ENCODE measurements around the gene NEURL1. TPM values are rescaled to one million over a fixed set of nuclear protein-coding genes. Genes with fewer than 3 reads are reported as not detected.
A peak's percentile ranks its signal among the peaks of the same experiment; 100 is the strongest.

Gene NEURL1
- total RNA-seq, 2 experiments from 2014 or later = 0.47 TPM; not detected in 1

- H3K4me2 ChIP-seq (ENCODE audit: low read length) = no peak overlapping the region
- intact Hi-C loops (cut with micrococcal nuclease; ENCODE audit: unreplicated experiment) = loop anchor here (2.0 to 10.0 kb wide), 3 partner anchors 108 to 262 kb away; partner anchors contain the start of gene SH3PXD2A
- no peaks in the 10 kb centered on the region for H4K20me1 ChIP-seq (ENCODE audit: insufficient read depth, low read length)
- H3K9me3 ChIP-seq (ENCODE audit: low read length) = no peaks in the 10 kb centered on the region
- no peaks in the 10 kb centered on the region for H3K36me3 ChIP-seq (ENCODE audit: insufficient read depth, low read length)
- no peak overlapping the region for H2AFZ ChIP-seq (ENCODE audit: low read length)
- CTCF ChIA-PET (ENCODE audit: unreplicated experiment) = interaction anchor here (0.6 to 1.4 kb wide), 3 partner anchors 94 to 108 kb away, joined by 3 to 4 read pairs (median 3); no protein-coding TSS in a partner anchor
- DNase-seq (ENCODE audit: low spot score) = no peak
- BruUV-seq (replicated peaks) = no TSS peak
- POLR2A ChIA-PET = no interaction called here
- H3K9me2 ChIP-seq (ENCODE audit: insufficient read depth, low read length) = no peaks in the 10 kb centered on the region
- H3K4me3 ChIP-seq (ENCODE audit: low read depth, low read length, poor library complexity, severe bottlenecking) = no peak overlapping the region
- H3K27ac ChIP-seq (ENCODE audit: low read depth, low read length, poor library complexity, severe bottlenecking) = no peak overlapping the region
- TF ChIP-seq, protein P1, sequence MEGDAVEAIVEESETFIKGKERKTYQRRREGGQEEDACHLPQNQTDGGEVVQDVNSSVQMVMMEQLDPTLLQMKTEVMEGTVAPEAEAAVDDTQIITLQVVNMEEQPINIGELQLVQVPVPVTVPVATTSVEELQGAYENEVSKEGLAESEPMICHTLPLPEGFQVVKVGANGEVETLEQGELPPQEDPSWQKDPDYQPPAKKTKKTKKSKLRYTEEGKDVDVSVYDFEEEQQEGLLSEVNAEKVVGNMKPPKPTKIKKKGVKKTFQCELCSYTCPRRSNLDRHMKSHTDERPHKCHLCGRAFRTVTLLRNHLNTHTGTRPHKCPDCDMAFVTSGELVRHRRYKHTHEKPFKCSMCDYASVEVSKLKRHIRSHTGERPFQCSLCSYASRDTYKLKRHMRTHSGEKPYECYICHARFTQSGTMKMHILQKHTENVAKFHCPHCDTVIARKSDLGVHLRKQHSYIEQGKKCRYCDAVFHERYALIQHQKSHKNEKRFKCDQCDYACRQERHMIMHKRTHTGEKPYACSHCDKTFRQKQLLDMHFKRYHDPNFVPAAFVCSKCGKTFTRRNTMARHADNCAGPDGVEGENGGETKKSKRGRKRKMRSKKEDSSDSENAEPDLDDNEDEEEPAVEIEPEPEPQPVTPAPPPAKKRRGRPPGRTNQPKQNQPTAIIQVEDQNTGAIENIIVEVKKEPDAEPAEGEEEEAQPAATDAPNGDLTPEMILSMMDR (conservative IDR thresholded peaks at IDR 0.05; ENCODE audit: low read length) = peak; percentile 13; the same call in 1 of the 2 replicates
- TF ChIP-seq EZH2phosphoT487 (IDR thresholded peaks at IDR 0.05; ENCODE audit: borderline replicate concordance, low read depth, low read length) = no peak
- no peaks in the 10 kb centered on the region for H3K79me2 ChIP-seq (ENCODE audit: insufficient read depth, low read depth, low read length)
- no peaks in the 10 kb centered on the region for H3K4me1 ChIP-seq (ENCODE audit: insufficient read depth, low read length, poor library complexity, severe bottlenecking)
Measured at GRCh38 chr10:103593022-103593570, 99.6 kb downstream of the NEURL1 start.

DNA sequence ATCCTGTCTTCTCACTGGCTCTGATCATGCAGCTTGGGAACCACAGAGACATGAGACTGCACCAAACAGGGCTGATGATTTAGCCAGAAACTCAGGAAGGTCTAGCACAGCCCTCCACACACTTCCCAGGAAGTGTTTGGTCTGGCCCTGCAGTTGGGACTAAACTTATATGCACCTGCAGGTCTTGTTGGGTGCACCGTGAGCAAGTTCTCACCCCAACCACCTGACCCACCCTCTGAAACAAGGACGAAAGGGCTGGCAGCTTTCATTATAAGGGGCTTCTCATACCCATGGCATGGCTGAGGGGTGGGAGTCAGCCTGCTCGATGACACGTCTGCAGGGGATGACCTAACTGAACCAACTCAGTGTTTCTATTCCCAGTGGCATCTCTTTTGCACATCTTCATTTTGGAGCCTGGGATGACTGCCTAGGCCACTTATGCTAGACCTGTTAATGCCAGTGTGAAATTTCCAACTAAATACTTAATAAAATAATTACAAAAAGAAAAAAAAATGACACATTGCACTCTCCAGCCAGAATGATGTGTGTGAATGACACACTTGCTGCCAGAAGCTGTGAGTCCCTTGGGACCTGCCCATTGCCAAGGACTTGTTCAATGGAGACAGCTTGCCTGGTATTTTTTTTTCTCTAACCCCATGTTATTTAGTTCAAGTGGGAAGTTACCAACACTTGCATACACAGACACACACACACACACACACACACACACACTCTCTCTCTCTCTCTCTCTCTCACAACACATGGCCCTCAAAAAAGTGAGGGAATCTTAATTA lies 102.6 kb downstream of the NEURL1 start:
- Histone ChIP-seq H3K79me2 (ENCODE audit: insufficient read depth, low read depth, low read length) (no peaks in the 10 kb centered on the region), H2AFZ (ENCODE audit: low read length) (no peak overlapping the region), H3K4me1 (ENCODE audit: insufficient read depth, low read length, poor library complexity, severe bottlenecking) (no peaks in the 10 kb centered on the region), H3K9me2 (ENCODE audit: insufficient read depth, low read length) (no peaks in the 10 kb centered on the region), H3K36me3 (ENCODE audit: insufficient read depth, low read length) (no peaks in the 10 kb centered on the region), H3K4me2 (ENCODE audit: low read length) (no peak overlapping the region), H3K27ac (ENCODE audit: low read depth, low read length, poor library complexity, severe bottlenecking) (no peak overlapping the region), H4K20me1 (ENCODE audit: insufficient read depth, low read length) (no peaks in the 10 kb centered on the region), H3K9me3 (ENCODE audit: low read length) (no peaks in the 10 kb centered on the region), H3K4me3 (ENCODE audit: low read depth, low read length, poor library complexity, severe bottlenecking) (no peak overlapping the region)
- TF ChIP-seq, protein P1 (conservative IDR thresholded peaks at IDR 0.05; ENCODE audit: low read length) = no peak
- TF ChIP-seq EZH2phosphoT487 (IDR thresholded peaks at IDR 0.05; ENCODE audit: borderline replicate concordance, low read depth, low read length) = no peak
- BruUV-seq (replicated peaks) = no TSS peak
- CTCF ChIA-PET (ENCODE audit: unreplicated experiment) = no interaction called here
- POLR2A ChIA-PET = no interaction called here
- intact Hi-C loops (cut with micrococcal nuclease; ENCODE audit: unreplicated experiment) = loop anchor here (10.0 kb wide), 1 partner anchor 259 kb away; the partner anchor contains the start of gene SH3PXD2A
- no peak for DNase-seq (ENCODE audit: low spot score)

DNA sequence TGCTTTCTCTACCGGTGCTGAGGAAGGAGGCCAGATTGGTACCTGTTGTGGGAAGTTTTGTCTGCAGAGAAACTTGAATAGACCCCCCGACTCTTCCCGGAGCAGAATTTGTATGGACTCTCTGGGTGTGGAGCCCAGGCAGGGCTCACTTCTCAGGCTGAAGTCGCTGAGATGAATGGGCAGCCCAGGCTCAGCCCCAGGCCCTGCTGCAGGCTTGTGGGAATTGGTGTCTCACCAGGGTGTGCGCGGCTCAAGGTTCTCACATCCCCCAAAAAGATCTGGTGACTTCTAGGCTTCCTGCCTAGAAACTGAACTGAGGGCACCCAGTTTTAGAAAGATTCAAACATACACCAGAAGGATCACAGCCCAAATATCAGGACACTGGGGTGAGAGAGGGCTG lies 103.5 kb downstream of the NEURL1 start:
- ChIA-PET POLR2A (no interaction called here), CTCF (ENCODE audit: unreplicated experiment) (no interaction called here)
- H2AFZ ChIP-seq (ENCODE audit: low read length) = no peak overlapping the region
- no TSS peak for BruUV-seq (replicated peaks)
- H3K36me3 ChIP-seq (ENCODE audit: insufficient read depth, low read length) = no peaks in the 10 kb centered on the region
- no peaks in the 10 kb centered on the region for H4K20me1 ChIP-seq (ENCODE audit: insufficient read depth, low read length)
- intact Hi-C loops (cut with micrococcal nuclease; ENCODE audit: unreplicated experiment) = loop anchor here (10.0 kb wide), 1 partner anchor 258 kb away; the partner anchor contains the start of gene SH3PXD2A
- no peaks in the 10 kb centered on the region for H3K79me2 ChIP-seq (ENCODE audit: insufficient read depth, low read depth, low read length)
- no peaks in the 10 kb centered on the region for H3K9me2 ChIP-seq (ENCODE audit: insufficient read depth, low read length)
- no peaks in the 10 kb centered on the region for H3K4me1 ChIP-seq (ENCODE audit: insufficient read depth, low read length, poor library complexity, severe bottlenecking)
- H3K4me3 ChIP-seq (ENCODE audit: low read depth, low read length, poor library complexity, severe bottlenecking) = no peak overlapping the region
- no peaks in the 10 kb centered on the region for H3K9me3 ChIP-seq (ENCODE audit: low read length)
- no peak overlapping the region for H3K4me2 ChIP-seq (ENCODE audit: low read length)
- DNase-seq (ENCODE audit: low spot score) = no peak
- no peak overlapping the region for H3K27ac ChIP-seq (ENCODE audit: low read depth, low read length, poor library complexity, severe bottlenecking)
- no peak for TF ChIP-seq EZH2phosphoT487 (IDR thresholded peaks at IDR 0.05; ENCODE audit: borderline replicate concordance, low read depth, low read length)
- TF ChIP-seq, protein P1 (conservative IDR thresholded peaks at IDR 0.05; ENCODE audit: low read length) = no peak
